LNCaP clone FGC (cell line): ENCODE data around the gene MDC1.
"Not testable (repeated sequence)": the region's sequence is repeated elsewhere in the genome, so short reads cannot be mapped to it uniquely, and the experiment has no call there.

Experiments
- DNase-seq: peaks from one replicate; pipeline ENCODE4 v3.0.0-alpha.2; 2011; ENCODE audit warnings: low read depth
- H3K4me3 ChIP-seq: 2 replicates; pipeline ENCODE4 v1.5.1; 2011; ENCODE audit warnings: mild to moderate bottlenecking, low read depth, low read length, control low read depth
- CTCF ChIP-seq: IDR thresholded peaks from 2 replicates; pipeline ENCODE4 v1.5.1; 2012; ENCODE audit warnings: mild to moderate bottlenecking; ENCODE audit not compliant: control insufficient read depth, insufficient read depth; ENCODE audit errors: extremely low read depth

MDC1 gene

GRCh38 chr6:30720738-30721197, 3.7 kb upstream of the MDC1 start:
- DNase-seq: no peak
- TF ChIP-seq CTCF: no peak

GRCh38 chr6:30719791-30720737, 3.0 kb upstream of the MDC1 start, which contains the start of gene TUBB:
TUBB (plus strand) TSS chr6:30720352; CDS start chr6:30720507, 155 bp downstream.
- peak within 1 kb of the TSS; percentile 97 for H3K4me3 ChIP-seq
- TF ChIP-seq CTCF: no peak
- DNase-seq: peak; percentile 92

More at GRCh38 chr6:30720738-30721197, 3.7 kb upstream of the MDC1 start:
- peak overlapping the region; percentile 97 for H3K4me3 ChIP-seq

GRCh38 chr6:30719356-30719755, 2.3 kb upstream of the MDC1 start:
- no peak for TF ChIP-seq CTCF
- no peak for DNase-seq
- H3K4me3 ChIP-seq: peak overlapping the region; percentile 97

GRCh38 chr6:30717845-30718720, 1.0 kb upstream of the MDC1 start:
- H3K4me3 ChIP-seq: peak overlapping the region; percentile 52
- DNase-seq: not testable (repeated sequence)

GRCh38 chr6:30716879-30717128, 277 bp downstream of the MDC1 start:
- no peak for TF ChIP-seq CTCF
- DNase-seq: no peak
- peak overlapping the region; percentile 64 for H3K4me3 ChIP-seq

GRCh38 chr6:30714263-30714662, 2.8 kb downstream of the MDC1 start:
- no peak for DNase-seq
- TF ChIP-seq CTCF: no peak
- H3K4me3 ChIP-seq: no peak overlapping the region

- DNase-seq: no peak
- no peak for TF ChIP-seq CTCF
- no peak overlapping the region for H3K4me3 ChIP-seq
Observed at GRCh38 chr6:30712441-30712945, 4.6 kb downstream of the MDC1 start.
